PC-9 (cell line): ENCODE results near the gene P4HA3. TPM values are rescaled to one million over a fixed set of nuclear protein-coding genes. Genes with fewer than 3 reads are reported as not detected.

ENCODE experiments used
- BruUV-seq: library from RNA; stranded (reverse); fragments of 400-500 nt; replicated peaks from 2 replicates; lab custom pipeline; 2021; lab: Mats Ljungman, UMichigan
- CTCF ChIA-PET: fragments of 300-600 bp; sonication (Branson Sonifier 250); formaldehyde crosslinking; loops from one replicate; lab custom pipeline; 2022; ENCODE audit warnings: antibody characterized with exemption; lab: Charles Lee
- POLR2A ChIA-PET: fragments of 300-600 bp; sonication (Branson Sonifier 250); formaldehyde crosslinking; loops from one replicate; lab custom pipeline; 2022; ENCODE audit warnings: antibody characterized with exemption; ENCODE audit not compliant: unreplicated experiment; lab: Charles Lee
- DNase-seq, 2 experiments: peaks; one replicate each; pipeline versions ENCODE4 v3.0.0 to v3.0.0-alpha.2; 2015 to 2022; ENCODE audit warnings: mixed read lengths in 1 of 2
- H2AFZ ChIP-seq: fragments of 200-600 bp; sonication (generic); 2 replicates; pipeline ENCODE4 v1.8.1; 2017; ENCODE audit warnings: antibody characterized with exemption
- H3F3A ChIP-seq: fragments of 200-600 bp; sonication (generic); 2 replicates; pipeline ENCODE4 v1.8.1; 2017; ENCODE audit warnings: antibody characterized with exemption, mild to moderate bottlenecking, low read depth; ENCODE audit not compliant: insufficient read depth
- H3K27ac ChIP-seq: fragments of 200-600 bp; sonication (generic); 2 replicates; pipeline ENCODE4 v1.6.1; 2016; ENCODE audit warnings: mixed run types
- H3K27me3 ChIP-seq: fragments of 200-600 bp; sonication (generic); 2 replicates; pipeline ENCODE4 v1.6.1; 2016; ENCODE audit warnings: low read depth, mixed run types; ENCODE audit not compliant: insufficient read depth
- H3K36me3 ChIP-seq: fragments of 200-600 bp; sonication (generic); 2 replicates; pipeline ENCODE4 v1.6.1; 2016; ENCODE audit warnings: low read depth, mixed run types
- H3K4me1 ChIP-seq: fragments of 200-600 bp; sonication (generic); replicated peaks from 2 replicates; pipeline ENCODE4 v1.6.1; 2016; ENCODE audit warnings: mixed run types; ENCODE audit not compliant: insufficient read depth
- H3K4me2 ChIP-seq: fragments of 200-600 bp; sonication (generic); 2 replicates; pipeline ENCODE4 v1.6.1; 2017; ENCODE audit warnings: mixed run types
- H3K4me3 ChIP-seq: fragments of 200-600 bp; sonication (generic); 2 replicates; pipeline ENCODE4 v1.6.1; 2016; ENCODE audit warnings: mixed run types
- H3K79me2 ChIP-seq: fragments of 200-600 bp; sonication (generic); 2 replicates; pipeline ENCODE4 v1.6.1; 2017; ENCODE audit warnings: low read depth, mixed run types
- H3K9me2 ChIP-seq: fragments of 200-600 bp; sonication (generic); 2 replicates; pipeline ENCODE4 v1.8.1; 2017; ENCODE audit warnings: mild to moderate bottlenecking; ENCODE audit not compliant: insufficient read depth
- H3K9me3 ChIP-seq: fragments of 200-600 bp; sonication (generic); 2 replicates; pipeline ENCODE4 v1.8.1; 2016; ENCODE audit warnings: low read depth; ENCODE audit not compliant: insufficient read depth
- H4K20me1 ChIP-seq: fragments of 200-600 bp; sonication (generic); 2 replicates; pipeline ENCODE4 v1.8.1; 2017; ENCODE audit not compliant: insufficient read depth
- CTCF ChIP-seq: fragments of 200-600 bp; sonication (generic); conservative IDR thresholded peaks from 2 replicates; pipeline ENCODE4 v1.6.1; 2017; ENCODE audit warnings: mixed run types, antibody characterized with exemption, mild to moderate bottlenecking, moderate library complexity
- EZH2 ChIP-seq: fragments of 200-600 bp; sonication (generic); IDR thresholded peaks from 2 replicates; pipeline ENCODE4 v1.8.0; 2017; ENCODE audit warnings: antibody characterized with exemption, low read depth
- intact Hi-C: fragments of 100-400 bp; cut with micrococcal nuclease; formaldehyde crosslinking; loops from one replicate; pipeline ENCODE4 v1.10.0; 2022; ENCODE audit not compliant: unreplicated experiment
- total RNA-seq: library from RNA; stranded (reverse); gene quantifications from 2 replicates; pipeline ENCODE4 v1.2.3, GENCODE V29; 2021

P4HA3 gene
- total RNA-seq, 1 experiment from 2014 or later, result 0.22 TPM

GRCh38 chr11:74235121-74235520 lies 76.3 kb downstream of the P4HA3 start:
- Histone ChIP-seq H3K27ac (no peak overlapping the region), H3K9me3 (no peaks in the 10 kb centered on the region), H3K27me3 (no peaks in the 10 kb centered on the region), H4K20me1 (no peaks in the 10 kb centered on the region; the same call in 1 of the 2 replicates), H3K4me3 (no peak overlapping the region), H2AFZ (no peak overlapping the region), H3K4me2 (no peak overlapping the region), H3F3A (no peaks in the 10 kb centered on the region), H3K9me2 (no peaks in the 10 kb centered on the region), H3K4me1 (no peaks in the 10 kb centered on the region), H3K79me2 (no peaks in the 10 kb centered on the region), H3K36me3 (peaks cover 51% of the 10 kb centered on the region)
- ChIA-PET CTCF (no interaction called here), POLR2A (interaction anchor here (0.7 kb wide), 1 partner anchor 918 kb away, joined by 3 read pairs; no protein-coding TSS in a partner anchor)
- intact Hi-C loops, result no loop called here
- no peak for TF ChIP-seq EZH2
- BruUV-seq, result no TSS peak
- DNase-seq, result no peak

GRCh38 chr11:74233683-74234082 lies 77.8 kb downstream of the P4HA3 start:
- no peak overlapping the region for H3K4me2 ChIP-seq
- H4K20me1 ChIP-seq, result no peaks in the 10 kb centered on the region
- no peaks in the 10 kb centered on the region for H3K9me3 ChIP-seq
- POLR2A ChIA-PET, result no interaction called here
- intact Hi-C loops, result no loop called here
- no peaks in the 10 kb centered on the region for H3K79me2 ChIP-seq
- no peak for TF ChIP-seq EZH2
- TF ChIP-seq CTCF, result no peak
- H3K36me3 ChIP-seq, result peaks cover 42% of the 10 kb centered on the region
- no peaks in the 10 kb centered on the region for H3F3A ChIP-seq
- H2AFZ ChIP-seq, result no peak overlapping the region
- CTCF ChIA-PET, result no interaction called here
- H3K27me3 ChIP-seq, result no peaks in the 10 kb centered on the region
- H3K9me2 ChIP-seq, result no peaks in the 10 kb centered on the region
- DNase-seq, result no peak
- BruUV-seq, result no TSS peak
- no peak overlapping the region for H3K4me3 ChIP-seq
- no peak overlapping the region for H3K27ac ChIP-seq
- H3K4me1 ChIP-seq, result no peaks in the 10 kb centered on the region

- Histone ChIP-seq H3K9me2 (no peaks in the 10 kb centered on the region), H4K20me1 (no peaks in the 10 kb centered on the region), H3K4me1 (no peaks in the 10 kb centered on the region), H3F3A (no peaks in the 10 kb centered on the region), H2AFZ (no peak overlapping the region), H3K27me3 (no peaks in the 10 kb centered on the region), H3K36me3 (peaks cover 34% of the 10 kb centered on the region), H3K27ac (no peak overlapping the region), H3K79me2 (no peaks in the 10 kb centered on the region), H3K9me3 (no peaks in the 10 kb centered on the region), H3K4me3 (no peak overlapping the region), H3K4me2 (no peak overlapping the region)
- intact Hi-C loops, result no loop called here
- TF ChIP-seq EZH2 (no peak), CTCF (no peak)
- no peak for DNase-seq
- POLR2A ChIA-PET, result no interaction called here
- CTCF ChIA-PET, result interaction anchor here (0.6 kb wide), 1 partner anchor 647 kb away, joined by 7 read pairs; no protein-coding TSS in a partner anchor
- BruUV-seq, result no TSS peak
Observed at GRCh38 chr11:74232311-74232950, 79.0 kb downstream of the P4HA3 start.
